GM18867 (cell line): ENCODE measurements around the gene RASAL2.
A peak's percentile ranks its signal among the peaks of the same experiment; 100 is the strongest.

Source experiments
- ATAC-seq: cut with Tn5 transposase; IDR thresholded peaks from one replicate; pipeline ENCODE4 v1.9.1; 2021; ENCODE audit warnings: mild to moderate bottlenecking, moderate library complexity; ENCODE audit not compliant: unreplicated experiment

RASAL2 gene

GRCh38 chr1:178418284-178418955 is 324.5 kb downstream of the RASAL2 start:
- peak; percentile 92 for ATAC-seq

GRCh38 chr1:178434360-178434759 is 340.5 kb downstream of the RASAL2 start:
- ATAC-seq: no peak

GRCh38 chr1:178434899-178435435 is 341.1 kb downstream of the RASAL2 start:
- no peak for ATAC-seq

GRCh38 chr1:178436899-178437298 is 343.0 kb downstream of the RASAL2 start:
- no peak for ATAC-seq

- ATAC-seq: no peak
Measured at GRCh38 chr1:178438432-178438831, 344.5 kb downstream of the RASAL2 start.

- no peak for ATAC-seq
Measured at GRCh38 chr1:178442925-178443324, 349.0 kb downstream of the RASAL2 start.

GRCh38 chr1:178450871-178451270 is 357.0 kb downstream of the RASAL2 start:
- no peak for ATAC-seq

- ATAC-seq: no peak
Measured at GRCh38 chr1:178451529-178451928, 357.6 kb downstream of the RASAL2 start.

GRCh38 chr1:178452013-178452412 is 358.1 kb downstream of the RASAL2 start:
- ATAC-seq: no peak

- no peak for ATAC-seq
Measured at GRCh38 chr1:178456472-178456871, 362.6 kb downstream of the RASAL2 start.

- ATAC-seq: no peak
Measured at GRCh38 chr1:178457651-178458050, 363.7 kb downstream of the RASAL2 start.

GRCh38 chr1:178458203-178458602 is 364.3 kb downstream of the RASAL2 start:
- ATAC-seq: no peak

GRCh38 chr1:178461104-178461503 is 367.2 kb downstream of the RASAL2 start:
- no peak for ATAC-seq

GRCh38 chr1:178461701-178462100 is 367.8 kb downstream of the RASAL2 start:
- no peak for ATAC-seq

GRCh38 chr1:178464141-178464540 is 370.2 kb downstream of the RASAL2 start:
- ATAC-seq: no peak

GRCh38 chr1:178464566-178464965 is 370.7 kb downstream of the RASAL2 start:
- ATAC-seq: no peak

GRCh38 chr1:178465011-178465410 is 371.1 kb downstream of the RASAL2 start:
- no peak for ATAC-seq

GRCh38 chr1:178467837-178468236 is 373.9 kb downstream of the RASAL2 start:
- no peak for ATAC-seq

- no peak for ATAC-seq
Measured at GRCh38 chr1:178470411-178470960, 376.6 kb downstream of the RASAL2 start.

GRCh38 chr1:178472531-178472930 is 378.6 kb downstream of the RASAL2 start:
- peak; percentile 53 for ATAC-seq

GRCh38 chr1:178477373-178477772 is 383.5 kb downstream of the RASAL2 start:
- ATAC-seq: no peak

GRCh38 chr1:178477841-178478240 is 383.9 kb downstream of the RASAL2 start:
- no peak for ATAC-seq
